KMS-11 (cell line): Measurements from ENCODE around the gene MTHFD2.

Experiments used
- H2AFZ ChIP-seq: fragments of 200-600 bp; sonication (generic); 2 replicates; pipeline ENCODE4 v1.6.1; 2016; ENCODE audit warnings: antibody characterized with exemption, mixed run types, low read depth
- H3K27ac ChIP-seq: fragments of 200-600 bp; sonication (generic); 2 replicates; pipeline ENCODE4 v1.6.1; 2016; ENCODE audit warnings: mild to moderate bottlenecking, mixed run types
- H3K27me3 ChIP-seq: fragments of 200-600 bp; sonication (generic); 2 replicates; pipeline ENCODE4 v1.6.1; 2017; ENCODE audit warnings: mild to moderate bottlenecking, low read depth, mixed run types, moderate library complexity; ENCODE audit not compliant: insufficient read depth
- H3K36me3 ChIP-seq: fragments of 200-600 bp; sonication (generic); 2 replicates; pipeline ENCODE4 v1.6.1; 2017; ENCODE audit warnings: mild to moderate bottlenecking, mixed run types; ENCODE audit not compliant: insufficient read depth
- H3K4me1 ChIP-seq: fragments of 200-600 bp; sonication (generic); 2 replicates; pipeline ENCODE4 v1.6.1; 2016; ENCODE audit warnings: mild to moderate bottlenecking, low read depth, mixed run types; ENCODE audit not compliant: poor library complexity, severe bottlenecking
- H3K4me2 ChIP-seq: fragments of 200-600 bp; sonication (generic); 2 replicates; pipeline ENCODE4 v1.7.0; 2016; ENCODE audit warnings: mild to moderate bottlenecking, mixed run types
- H3K4me3 ChIP-seq: fragments of 200-600 bp; sonication (generic); IDR thresholded peaks from 2 replicates; pipeline ENCODE4 v1.6.1; 2017; ENCODE audit warnings: low read depth, low read length, mixed read lengths; ENCODE audit not compliant: insufficient read depth
- H3K79me2 ChIP-seq: fragments of 200-600 bp; sonication (generic); 2 replicates; pipeline ENCODE4 v1.6.1; 2016; ENCODE audit warnings: low read depth, mixed run types; ENCODE audit not compliant: insufficient read depth
- H3K9ac ChIP-seq: fragments of 200-600 bp; sonication (generic); 2 replicates; pipeline ENCODE4 v1.6.1; 2016; ENCODE audit warnings: mild to moderate bottlenecking, mixed run types
- H4K20me1 ChIP-seq: fragments of 200-600 bp; sonication (generic); 2 replicates; pipeline ENCODE4 v1.6.1; 2016; ENCODE audit warnings: mild to moderate bottlenecking, mixed run types; ENCODE audit not compliant: insufficient read depth
- TF ChIP-seq, protein P1 (sequence below): fragments of 200-600 bp; sonication (generic); conservative IDR thresholded peaks from 2 replicates; pipeline ENCODE4 v1.6.1; 2017; ENCODE audit warnings: low read depth, mild to moderate bottlenecking, antibody characterized with exemption, low read length, moderate library complexity, mixed read lengths

MTHFD2 gene

DNA sequence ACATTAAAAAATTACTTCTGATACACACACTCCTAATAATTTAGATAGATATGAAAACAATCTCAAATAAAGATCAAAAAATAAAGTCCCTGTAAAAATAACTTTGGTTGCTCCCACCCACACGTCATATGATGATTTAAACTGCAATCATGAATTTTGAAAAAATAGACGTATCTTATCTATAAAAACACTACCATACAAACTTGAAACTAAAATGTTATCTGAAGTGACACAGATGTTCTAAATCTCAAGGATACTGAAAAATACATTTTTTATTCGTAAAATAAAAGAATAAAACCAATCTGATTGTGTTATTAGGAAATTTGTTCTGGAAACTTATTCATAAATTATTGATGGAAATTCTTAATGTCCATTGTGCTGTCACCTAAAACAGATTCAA, 42.6 kb upstream of the MTHFD2 start:
- H3K36me3 ChIP-seq = peaks cover 5% of the 10 kb centered on the region; the same call in 1 of the 2 replicates
- no peak overlapping the region for H3K4me2 ChIP-seq
- TF ChIP-seq, protein P1, sequence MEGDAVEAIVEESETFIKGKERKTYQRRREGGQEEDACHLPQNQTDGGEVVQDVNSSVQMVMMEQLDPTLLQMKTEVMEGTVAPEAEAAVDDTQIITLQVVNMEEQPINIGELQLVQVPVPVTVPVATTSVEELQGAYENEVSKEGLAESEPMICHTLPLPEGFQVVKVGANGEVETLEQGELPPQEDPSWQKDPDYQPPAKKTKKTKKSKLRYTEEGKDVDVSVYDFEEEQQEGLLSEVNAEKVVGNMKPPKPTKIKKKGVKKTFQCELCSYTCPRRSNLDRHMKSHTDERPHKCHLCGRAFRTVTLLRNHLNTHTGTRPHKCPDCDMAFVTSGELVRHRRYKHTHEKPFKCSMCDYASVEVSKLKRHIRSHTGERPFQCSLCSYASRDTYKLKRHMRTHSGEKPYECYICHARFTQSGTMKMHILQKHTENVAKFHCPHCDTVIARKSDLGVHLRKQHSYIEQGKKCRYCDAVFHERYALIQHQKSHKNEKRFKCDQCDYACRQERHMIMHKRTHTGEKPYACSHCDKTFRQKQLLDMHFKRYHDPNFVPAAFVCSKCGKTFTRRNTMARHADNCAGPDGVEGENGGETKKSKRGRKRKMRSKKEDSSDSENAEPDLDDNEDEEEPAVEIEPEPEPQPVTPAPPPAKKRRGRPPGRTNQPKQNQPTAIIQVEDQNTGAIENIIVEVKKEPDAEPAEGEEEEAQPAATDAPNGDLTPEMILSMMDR = no peak
- no peaks in the 10 kb centered on the region for H3K79me2 ChIP-seq
- no peaks in the 10 kb centered on the region for H3K27me3 ChIP-seq
- H4K20me1 ChIP-seq = no peaks in the 10 kb centered on the region
- no peak overlapping the region for H3K27ac ChIP-seq
- H3K4me1 ChIP-seq = no peaks in the 10 kb centered on the region
- no peak overlapping the region for H3K4me3 ChIP-seq
- no peak overlapping the region for H2AFZ ChIP-seq
- no peak overlapping the region for H3K9ac ChIP-seq

DNA sequence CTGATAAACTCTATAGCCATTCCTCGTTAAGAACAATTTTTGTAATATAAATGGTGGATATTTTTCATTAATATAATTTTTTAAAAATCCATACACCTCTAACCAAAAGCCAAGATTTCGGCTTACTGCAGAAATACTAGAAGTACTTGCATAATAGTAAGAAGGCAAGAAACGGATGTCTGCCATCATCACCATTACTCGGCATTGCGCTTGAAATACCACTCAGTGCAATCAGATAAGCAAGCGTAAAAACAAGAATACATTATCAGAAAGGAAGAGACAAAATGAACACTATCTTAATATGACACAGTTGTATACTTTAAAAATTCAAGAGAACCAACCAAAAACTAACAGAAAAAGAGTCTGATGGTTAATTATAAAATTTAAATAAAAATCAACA, 35.5 kb upstream of the MTHFD2 start:
- TF ChIP-seq, protein P1 = no peak
- Histone ChIP-seq H3K27ac (no peak overlapping the region), H3K4me3 (no peak overlapping the region), H3K4me2 (no peak overlapping the region), H4K20me1 (peaks cover 7% of the 10 kb centered on the region; the same call in 1 of the 2 replicates), H2AFZ (no peak overlapping the region), H3K79me2 (peaks cover 26% of the 10 kb centered on the region; the same call in 1 of the 2 replicates), H3K9ac (no peak overlapping the region), H3K36me3 (peaks cover 45% of the 10 kb centered on the region; the same call in 1 of the 2 replicates), H3K27me3 (no peaks in the 10 kb centered on the region), H3K4me1 (no peaks in the 10 kb centered on the region)

DNA sequence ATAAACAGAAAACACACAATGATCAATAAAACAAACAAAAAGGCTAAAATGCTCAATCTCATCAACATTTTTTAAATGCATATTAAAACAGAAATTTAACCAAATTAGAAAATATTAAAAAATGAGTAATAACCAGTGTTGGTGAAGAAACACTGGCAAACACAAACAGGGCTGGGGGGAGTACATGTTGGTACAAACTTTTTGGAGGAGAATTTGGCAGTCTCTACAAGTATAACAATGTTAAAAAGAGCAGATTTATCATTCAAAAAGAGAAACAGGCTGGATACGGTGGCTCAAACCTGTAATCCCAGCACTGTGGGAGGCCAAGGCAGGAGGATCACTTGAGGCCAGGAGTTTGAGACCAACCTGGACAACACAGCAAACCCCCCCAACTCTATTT, 33.7 kb upstream of the MTHFD2 start:
- H3K79me2 ChIP-seq = peaks cover 30% of the 10 kb centered on the region; the same call in 1 of the 2 replicates
- TF ChIP-seq, protein P1 = no peak
- peaks cover 56% of the 10 kb centered on the region; the same call in 1 of the 2 replicates for H3K36me3 ChIP-seq

DNA sequence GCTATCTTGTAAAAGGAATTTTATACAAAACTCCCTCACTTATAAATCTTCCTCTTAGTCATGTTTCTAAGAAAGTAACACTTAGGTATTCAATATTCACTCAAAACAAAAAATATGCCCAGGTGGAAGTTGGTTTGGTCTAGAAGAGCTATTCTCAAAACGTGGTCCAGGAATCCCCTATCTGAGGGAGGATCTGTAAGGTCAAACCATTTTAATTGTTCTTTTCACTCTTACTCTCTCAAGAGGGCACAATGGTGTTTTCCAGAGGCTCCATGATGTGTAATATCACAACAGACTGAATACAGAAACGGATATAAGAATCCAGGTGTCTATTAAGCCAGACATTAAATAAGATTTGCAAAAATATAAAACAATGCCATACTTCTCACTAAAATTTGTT, 29.7 kb upstream of the MTHFD2 start:
- Histone ChIP-seq H3K4me1 (peaks cover 17% of the 10 kb centered on the region), H3K4me3 (no peak overlapping the region), H4K20me1 (0 out of 2 replicates have a peak, but pooled peaks cover 7% of the 10 kb centered on the region), H3K9ac (no peak overlapping the region), H3K4me2 (no peak overlapping the region), H2AFZ (no peak overlapping the region), H3K79me2 (peaks cover 39% of the 10 kb centered on the region), H3K36me3 (peaks cover 41% of the 10 kb centered on the region; the same call in 1 of the 2 replicates), H3K27me3 (no peaks in the 10 kb centered on the region), H3K27ac (no peak overlapping the region)
- TF ChIP-seq, protein P1 = no peak

More for the DNA sequence above, 33.7 kb upstream of the MTHFD2 start:
- no peak overlapping the region for H3K27ac ChIP-seq
- peaks cover 8% of the 10 kb centered on the region for H3K4me1 ChIP-seq
- H3K9ac ChIP-seq = no peak overlapping the region
- H3K4me3 ChIP-seq = no peak overlapping the region
- H4K20me1 ChIP-seq = peaks cover 7% of the 10 kb centered on the region; the same call in 1 of the 2 replicates
- H3K27me3 ChIP-seq = no peaks in the 10 kb centered on the region
- H3K4me2 ChIP-seq = no peak overlapping the region
- no peak overlapping the region for H2AFZ ChIP-seq
